Large intestine (tissue), 3 donors: Measurements from ENCODE around the gene HORMAD1. TPM values are rescaled to one million over a fixed set of nuclear protein-coding genes. Genes with fewer than 3 reads are reported as not detected.
"Not testable (repeated sequence)": the region's sequence is repeated elsewhere in the genome, so short reads cannot be mapped to it uniquely, and the experiment has no call there.

Experiments used
- DNase-seq, 2 donors: peaks; one replicate each; pipeline versions ENCODE4 v3.0.0 to v3.0.0-alpha.2; 2013
- H3K27ac ChIP-seq: one replicate; pipeline ENCODE4 v1.5.1; 2013; ENCODE audit warnings: low read length
- H3K27me3 ChIP-seq: 2 replicates; pipeline ENCODE4 v1.6.1; 2013; ENCODE audit warnings: low read length; ENCODE audit not compliant: control insufficient read depth, insufficient read depth
- H3K36me3 ChIP-seq: 2 replicates; pipeline ENCODE4 v1.6.1; 2013; ENCODE audit warnings: low read length; ENCODE audit not compliant: control insufficient read depth, insufficient read depth
- H3K4me1 ChIP-seq: one replicate; pipeline ENCODE4 v1.6.1; 2013; ENCODE audit warnings: low read length; ENCODE audit not compliant: control insufficient read depth, insufficient read depth
- H3K4me3 ChIP-seq: one replicate; pipeline ENCODE4 v1.5.1; 2013; ENCODE audit warnings: low read length
- H3K9me3 ChIP-seq: one replicate; pipeline ENCODE4 v1.6.1; 2013; ENCODE audit warnings: mild to moderate bottlenecking, low read depth, low read length, moderate library complexity; ENCODE audit not compliant: control insufficient read depth
- WGBS: methylation state at CpG from one replicate; pipeline ENCODE4 v1.1.5; 2013; ENCODE audit warnings: low lambda C conversion rate; ENCODE audit not compliant: insufficient coverage; 5-methylcytosine and 5-hydroxymethylcytosine counted together
- polyA plus RNA-seq: library from polyadenylated mRNA; unstranded; fragments of 120-200 nt; gene quantifications from one replicate; pipeline ENCODE4 v1.2.1, GENCODE V29; 2013

The HORMAD1 gene
- polyA plus RNA-seq, 1 donor = 0.21 TPM

GRCh38 chr1:150674881-150675280 lies 45.8 kb downstream of the HORMAD1 start:
- no peak overlapping the region for H3K27ac ChIP-seq
- peaks cover 11% of the 10 kb centered on the region for H3K36me3 ChIP-seq
- no peak for DNase-seq
- no peaks in the 10 kb centered on the region for H3K4me1 ChIP-seq
- H3K9me3 ChIP-seq = no peaks in the 10 kb centered on the region
- 100% methylated on average over 2 of the region's 4 CpGs for WGBS
- no peak overlapping the region for H3K4me3 ChIP-seq
- H3K27me3 ChIP-seq = no peaks in the 10 kb centered on the region

GRCh38 chr1:150663321-150663720 lies 57.4 kb downstream of the HORMAD1 start:
- H3K4me3 ChIP-seq = no peak overlapping the region
- WGBS = no CpG with 5 or more reads among the region's 7 CpGs
- peaks cover 26% of the 10 kb centered on the region for H3K36me3 ChIP-seq

GRCh38 chr1:150662811-150663210 lies 57.9 kb downstream of the HORMAD1 start:
- DNase-seq = no peak
- WGBS = 100% methylated on average over 1 of the region's 9 CpGs
- peaks cover 2% of the 10 kb centered on the region for H3K4me1 ChIP-seq
- H3K9me3 ChIP-seq = no peaks in the 10 kb centered on the region
- H3K4me3 ChIP-seq = no peak overlapping the region
- H3K27me3 ChIP-seq = no peaks in the 10 kb centered on the region
- peaks cover 30% of the 10 kb centered on the region for H3K36me3 ChIP-seq
- H3K27ac ChIP-seq = no peak overlapping the region

More at GRCh38 chr1:150663321-150663720, 57.4 kb downstream of the HORMAD1 start:
- Histone ChIP-seq H3K27me3 (no peaks in the 10 kb centered on the region), H3K4me1 (peaks cover 7% of the 10 kb centered on the region), H3K27ac (no peak overlapping the region), H3K9me3 (no peaks in the 10 kb centered on the region)
- no peak for DNase-seq

GRCh38 chr1:150661156-150661555 lies 59.5 kb downstream of the HORMAD1 start:
- H3K36me3 ChIP-seq = peaks cover 30% of the 10 kb centered on the region

DNA sequence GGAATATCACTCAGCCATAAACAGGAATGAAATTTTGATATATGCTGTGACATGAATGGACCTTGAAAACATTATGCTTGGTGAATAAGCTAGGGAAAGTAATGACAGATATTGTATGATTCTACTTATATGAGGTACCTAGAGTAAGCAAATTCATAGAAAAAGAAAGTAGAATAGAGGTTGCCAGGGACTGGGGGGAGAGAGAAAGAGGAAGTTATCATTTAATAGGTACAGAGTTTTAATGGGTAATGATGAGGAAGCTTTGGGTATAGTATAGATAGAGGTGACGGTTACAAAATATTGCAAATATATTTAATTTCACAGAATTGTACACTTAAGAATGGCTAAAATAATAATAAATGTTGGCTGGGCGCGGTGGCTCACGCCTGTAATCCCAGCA lies 60.1 kb downstream of the HORMAD1 start:
- DNase-seq = no peak
- Histone ChIP-seq H3K27ac (no peak overlapping the region), H3K27me3 (no peaks in the 10 kb centered on the region), H3K9me3 (no peaks in the 10 kb centered on the region), H3K4me1 (no peaks in the 10 kb centered on the region), H3K4me3 (no peak overlapping the region), H3K36me3 (peaks cover 28% of the 10 kb centered on the region)
- WGBS = no CpG with 5 or more reads among the region's 4 CpGs

More at GRCh38 chr1:150661156-150661555, 59.5 kb downstream of the HORMAD1 start:
- Histone ChIP-seq H3K4me1 (no peaks in the 10 kb centered on the region), H3K27me3 (no peaks in the 10 kb centered on the region), H3K27ac (no peak overlapping the region), H3K9me3 (no peaks in the 10 kb centered on the region), H3K4me3 (no peak overlapping the region)
- DNase-seq = no peak
- WGBS = no CpG with 5 or more reads among the region's 5 CpGs

GRCh38 chr1:150657064-150657463 lies 63.6 kb downstream of the HORMAD1 start:
- not testable (repeated sequence) for H3K27me3 ChIP-seq, H3K9me3 ChIP-seq, H3K27ac ChIP-seq, H3K4me1 ChIP-seq, DNase-seq, H3K4me3 ChIP-seq
- WGBS = no CpG with 5 or more reads among the region's 4 CpGs
- H3K36me3 ChIP-seq = peaks cover 30% of the 10 kb centered on the region

DNA sequence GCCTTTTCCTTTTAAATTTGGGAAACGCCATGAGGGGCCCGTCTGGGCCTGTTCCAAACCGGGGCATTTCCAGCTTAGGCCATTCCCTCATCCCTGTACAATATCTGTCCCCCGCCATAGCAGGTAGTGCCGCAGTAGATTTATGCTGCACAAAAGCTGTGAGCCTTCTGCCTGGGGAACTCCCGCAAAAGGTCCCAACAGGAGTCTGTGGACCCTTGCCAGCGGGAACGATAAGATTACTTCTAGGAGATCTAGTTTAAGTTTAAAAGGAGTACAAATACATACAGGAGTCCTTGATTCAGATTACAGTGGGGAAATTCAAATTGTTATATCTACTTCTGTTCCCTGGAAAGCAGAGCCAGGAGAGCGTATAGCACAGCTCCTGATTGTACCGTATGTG lies 66.1 kb downstream of the HORMAD1 start:
- not testable (repeated sequence) for H3K4me1 ChIP-seq, DNase-seq, H3K9me3 ChIP-seq, H3K27me3 ChIP-seq, H3K27ac ChIP-seq, H3K4me3 ChIP-seq
- H3K36me3 ChIP-seq = peaks cover 23% of the 10 kb centered on the region
- 100% methylated on average over 2 of the region's 10 CpGs for WGBS

DNA sequence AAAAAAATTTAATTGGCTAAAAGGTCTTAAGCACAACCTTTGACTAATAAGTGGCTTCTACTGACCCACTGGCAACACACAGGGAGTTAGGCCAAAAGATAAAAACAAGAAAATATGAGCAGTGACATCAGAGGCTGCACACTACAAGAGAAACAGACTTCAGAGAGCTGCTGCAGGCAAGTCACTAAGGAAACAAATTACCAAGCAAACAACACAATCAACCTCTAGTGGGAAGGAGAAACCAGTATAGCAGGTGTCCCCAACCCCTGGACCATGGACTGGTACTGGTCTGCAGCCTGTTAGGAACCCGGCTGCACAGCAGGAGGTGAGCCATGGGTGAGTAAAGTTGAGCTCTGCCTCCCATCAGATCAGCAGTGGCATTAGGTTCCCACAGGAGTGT lies 70.5 kb downstream of the HORMAD1 start:
- peak; percentile 71 to 87 for DNase-seq
- peaks cover 41% of the 10 kb centered on the region for H3K36me3 ChIP-seq

GRCh38 chr1:150649441-150650075 lies 71.1 kb downstream of the HORMAD1 start:
- Histone ChIP-seq H3K4me1 (peaks cover 7% of the 10 kb centered on the region), H3K27me3 (no peaks in the 10 kb centered on the region), H3K4me3 (no peak overlapping the region), H3K9me3 (no peaks in the 10 kb centered on the region), H3K27ac (peak overlapping the region; percentile 46), H3K36me3 (peaks cover 41% of the 10 kb centered on the region)
- 86% methylated on average over 1 of the region's 5 CpGs for WGBS
- no peak for DNase-seq

More for the DNA sequence above, 70.5 kb downstream of the HORMAD1 start:
- Histone ChIP-seq H3K27me3 (no peaks in the 10 kb centered on the region), H3K4me3 (no peak overlapping the region), H3K4me1 (peaks cover 7% of the 10 kb centered on the region), H3K27ac (peak overlapping the region; percentile 46), H3K9me3 (no peaks in the 10 kb centered on the region)
- no CpG with 5 or more reads among the region's 1 CpG for WGBS
